Endothelial cell of umbilical vein (primary cell): ENCODE data around the gene GTF3C5.
"Not testable (repeated sequence)": the region's sequence is repeated elsewhere in the genome, so short reads cannot be mapped to it uniquely, and the experiment has no call there.

Source experiments
- EZH2 ChIP-seq: IDR thresholded peaks from 2 replicates; pipeline ENCODE4 v1.6.1; 2012; ENCODE audit warnings: borderline replicate concordance, low read depth, mild to moderate bottlenecking, moderate library complexity, low read length, inconsistent platforms; ENCODE audit not compliant: severe bottlenecking
- POLR2A ChIP-seq: IDR thresholded peaks from 2 replicates; pipeline ENCODE4 v1.6.1; 2012; ENCODE audit warnings: low read depth, mild to moderate bottlenecking, control low read depth, low read length
- POLR2AphosphoS5 ChIP-seq: IDR thresholded peaks from 2 replicates; pipeline ENCODE4 v1.6.1; 2012; ENCODE audit warnings: low read depth, mild to moderate bottlenecking, control low read depth, low read length, moderate library complexity; ENCODE audit not compliant: insufficient read depth
- TF ChIP-seq, protein P1 (sequence below), 2 donors: IDR thresholded peaks; 1 replicate in 1 of 2; 2 replicates in 1 of 2; pipeline ENCODE4 v1.5.1; 2011; ENCODE audit warnings: low read length in 2 of 2, mild to moderate bottlenecking in 2 of 2, moderate library complexity in 2 of 2, control low read depth in 1 of 2, inconsistent platforms in 1 of 2, low read depth in 1 of 2; ENCODE audit not compliant: insufficient read depth in 1 of 2; ENCODE audit errors: extremely low read depth in 1 of 2

DNA sequence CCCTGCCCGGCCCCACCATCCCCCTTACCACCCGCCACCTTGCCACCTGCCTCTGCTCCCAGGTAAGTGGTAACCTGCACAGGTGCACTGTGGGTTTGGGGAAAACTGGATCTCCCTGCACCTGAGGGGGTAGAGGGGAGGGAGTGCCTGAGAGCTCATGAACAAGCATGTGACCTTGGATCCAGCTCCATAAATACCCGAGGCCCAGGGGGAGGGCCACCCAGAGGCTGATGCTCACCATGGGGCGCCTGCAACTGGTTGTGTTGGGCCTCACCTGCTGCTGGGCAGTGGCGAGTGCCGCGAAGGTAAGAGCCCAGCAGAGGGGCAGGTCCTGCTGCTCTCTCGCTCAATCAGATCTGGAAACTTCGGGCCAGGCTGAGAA is 31.0 kb downstream of the GTF3C5 start, which contains the start of gene CEL:
- TF ChIP-seq, protein P1, sequence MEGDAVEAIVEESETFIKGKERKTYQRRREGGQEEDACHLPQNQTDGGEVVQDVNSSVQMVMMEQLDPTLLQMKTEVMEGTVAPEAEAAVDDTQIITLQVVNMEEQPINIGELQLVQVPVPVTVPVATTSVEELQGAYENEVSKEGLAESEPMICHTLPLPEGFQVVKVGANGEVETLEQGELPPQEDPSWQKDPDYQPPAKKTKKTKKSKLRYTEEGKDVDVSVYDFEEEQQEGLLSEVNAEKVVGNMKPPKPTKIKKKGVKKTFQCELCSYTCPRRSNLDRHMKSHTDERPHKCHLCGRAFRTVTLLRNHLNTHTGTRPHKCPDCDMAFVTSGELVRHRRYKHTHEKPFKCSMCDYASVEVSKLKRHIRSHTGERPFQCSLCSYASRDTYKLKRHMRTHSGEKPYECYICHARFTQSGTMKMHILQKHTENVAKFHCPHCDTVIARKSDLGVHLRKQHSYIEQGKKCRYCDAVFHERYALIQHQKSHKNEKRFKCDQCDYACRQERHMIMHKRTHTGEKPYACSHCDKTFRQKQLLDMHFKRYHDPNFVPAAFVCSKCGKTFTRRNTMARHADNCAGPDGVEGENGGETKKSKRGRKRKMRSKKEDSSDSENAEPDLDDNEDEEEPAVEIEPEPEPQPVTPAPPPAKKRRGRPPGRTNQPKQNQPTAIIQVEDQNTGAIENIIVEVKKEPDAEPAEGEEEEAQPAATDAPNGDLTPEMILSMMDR (IDR thresholded peaks at IDR 0.05; ENCODE audit: extremely low read depth in 1 of 2, insufficient read depth in 1 of 2, low read depth in 1 of 2, low read length in 2 of 2): not testable (repeated sequence)
- not testable (repeated sequence) for TF ChIP-seq POLR2A, EZH2, POLR2AphosphoS5
